Upper lobe of right lung (tissue), 1 donor: Measurements from ENCODE around the gene TAGLN3. TPM values are rescaled to one million over a fixed set of nuclear protein-coding genes. Genes with fewer than 3 reads are reported as not detected.

Source experiments
- ATAC-seq: fragments of 200-7000 bp; cut with Tn5 transposase; one replicate; pipeline ENCODE4 v1.9.1; 2020; ENCODE audit warnings: mild to moderate bottlenecking, moderate library complexity
- DNase-seq: peaks from one replicate; pipeline ENCODE4 v3.0.0-alpha.2; 2020
- H3K27ac ChIP-seq: fragments of 200-600 bp; one replicate; pipeline ENCODE4 v1.8.0; 2022
- H3K27me3 ChIP-seq: fragments of 200-600 bp; one replicate; pipeline ENCODE4 v1.8.0; 2022; ENCODE audit warnings: mild to moderate bottlenecking
- H3K36me3 ChIP-seq: fragments of 200-600 bp; one replicate; pipeline ENCODE4 v1.8.0; 2022
- H3K4me1 ChIP-seq: fragments of 200-600 bp; one replicate; pipeline ENCODE4 v1.8.0; 2022
- H3K4me3 ChIP-seq: fragments of 200-600 bp; one replicate; pipeline ENCODE4 v1.8.0; 2022; ENCODE audit warnings: mild to moderate bottlenecking
- H3K9me3 ChIP-seq: fragments of 200-600 bp; one replicate; pipeline ENCODE4 v1.8.0; 2022
- CTCF ChIP-seq: fragments of 200-600 bp; IDR thresholded peaks from one replicate; pipeline ENCODE4 v1.8.0; 2022; ENCODE audit warnings: antibody characterized with exemption
- intact Hi-C: fragments of 100-400 bp; cut with DNase I; formaldehyde crosslinking; loops from one replicate; pipeline ENCODE4 v1.11.0; 2022
- total RNA-seq: library from RNA; stranded (reverse); fragmentation: NEBNext Ultra II Directional; extraction: Animal tissue kit (Norgen Biotek cat#: 25700); gene quantifications from one replicate; pipeline ENCODE4 v1.2.1, GENCODE V29; 2021
- donor health status: DM: no; HTN: yes; CAD: no; lungs with severe emphysema.

The TAGLN3 gene
- total RNA-seq, 1 donor from 2014 or later = not detected

GRCh38 chr3:112059497-112059896, 60.8 kb downstream of the TAGLN3 start:
- Histone ChIP-seq H3K4me1 (no peaks in the 10 kb centered on the region), H3K9me3 (no peaks in the 10 kb centered on the region), H3K4me3 (no peak overlapping the region), H3K27ac (no peak overlapping the region), H3K36me3 (no peaks in the 10 kb centered on the region), H3K27me3 (no peaks in the 10 kb centered on the region)
- intact Hi-C loops = no loop called here
- ATAC-seq (no peak), DNase-seq (no peak)
- no peak for TF ChIP-seq CTCF

- Histone ChIP-seq H3K36me3 (no peaks in the 10 kb centered on the region), H3K4me1 (no peaks in the 10 kb centered on the region), H3K9me3 (no peaks in the 10 kb centered on the region), H3K27me3 (no peaks in the 10 kb centered on the region), H3K27ac (no peak overlapping the region), H3K4me3 (no peak overlapping the region)
- intact Hi-C loops = no loop called here
- no peak for ATAC-seq
- no peak for DNase-seq
- no peak for TF ChIP-seq CTCF
These were observed 62.4 kb downstream of the TAGLN3 start for GRCh38 chr3:112061152-112061551.

Other genes starting within 250 kb of the TAGLN3 start
- gene PHLDB2, start 139.7 kb upstream of the TAGLN3 start, total RNA-seq = 60.8 TPM
- 27.6 TPM for gene ABHD10, start 19.9 kb upstream of the TAGLN3 start, total RNA-seq
- 0.20 TPM for gene TMPRSS7, start 35.8 kb downstream of the TAGLN3 start, total RNA-seq
- gene C3orf52, start 87.5 kb downstream of the TAGLN3 start, total RNA-seq = 20.1 TPM
- gene GCSAM, start 134.3 kb downstream of the TAGLN3 start, total RNA-seq = 0.90 TPM